NCI-H1417 (cell line): Measurements from ENCODE around the gene WDFY1.
"Not testable (repeated sequence)": the region's sequence is repeated elsewhere in the genome, so short reads cannot be mapped to it uniquely, and the experiment has no call there.

Experiments
- DNase-seq, 3 experiments: peaks; one replicate each; lab custom pipeline; 2025; lab: John Stamatoyannopoulos, UW

The WDFY1 gene

DNA sequence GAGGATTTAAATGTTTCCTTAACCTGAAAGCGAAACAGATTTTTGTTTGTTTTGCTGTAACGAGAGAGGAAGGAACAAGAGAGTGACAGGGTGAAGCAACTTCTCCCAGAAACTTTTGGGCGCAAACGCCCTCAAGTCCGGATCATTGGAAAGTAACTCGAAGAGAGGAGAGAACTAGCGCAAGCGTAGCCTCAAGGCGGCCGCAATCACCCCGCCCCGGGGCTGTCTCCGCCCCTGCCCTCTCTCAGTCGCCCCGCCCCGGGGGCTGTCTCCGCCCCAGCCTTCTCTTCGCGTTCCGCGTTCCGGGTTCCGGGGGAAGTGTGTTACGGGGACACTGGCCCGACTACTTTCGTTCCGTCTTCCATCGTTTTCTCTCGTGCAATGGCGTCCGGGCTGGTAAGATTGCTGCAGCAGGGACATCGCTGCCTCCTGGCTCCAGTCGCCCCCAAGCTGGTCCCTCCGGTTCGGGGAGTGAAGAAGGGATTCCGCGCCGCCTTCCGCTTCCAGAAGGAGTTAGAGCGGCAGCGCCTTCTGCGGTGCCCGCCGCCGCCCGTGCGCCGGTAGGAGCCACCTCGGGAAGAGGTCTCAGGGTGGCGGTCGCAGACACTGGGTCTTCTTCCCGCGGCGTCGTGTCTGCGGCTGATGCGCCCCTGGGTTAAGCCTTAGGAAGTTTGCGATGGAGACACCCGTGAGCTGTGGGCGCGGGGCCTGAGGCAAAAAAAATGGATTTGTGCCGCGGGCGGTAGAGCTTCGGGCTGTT is 12.1 kb upstream of the WDFY1 start, which contains the start of gene MRPL44:
TSS of gene MRPL44 (plus strand) at position 372 of the 760 bp plus-strand sequence. CDS start at position 382, 10 bp downstream.
- DNase-seq = peak; percentile 90 to 96 (median 94)

DNA sequence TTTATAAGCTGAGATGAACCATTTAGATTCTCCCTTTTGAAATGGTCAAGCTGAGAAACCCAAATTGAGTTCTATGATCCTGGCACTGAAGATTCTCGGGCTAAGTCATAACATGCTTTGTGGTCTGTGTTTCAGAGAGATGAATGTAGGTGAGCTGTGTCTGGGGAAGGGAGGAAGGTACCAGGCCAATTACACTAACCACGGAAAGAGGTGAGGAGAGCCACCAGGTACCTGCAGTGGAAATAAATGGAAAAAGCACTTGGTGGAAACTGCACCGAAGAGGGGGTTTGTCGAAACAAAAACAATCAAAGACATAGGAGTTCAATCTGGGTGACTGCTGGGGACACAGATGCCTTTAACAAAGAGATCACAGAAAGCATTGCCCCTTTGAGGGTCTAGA is 11.2 kb upstream of the WDFY1 start:
- no peak for DNase-seq

DNA sequence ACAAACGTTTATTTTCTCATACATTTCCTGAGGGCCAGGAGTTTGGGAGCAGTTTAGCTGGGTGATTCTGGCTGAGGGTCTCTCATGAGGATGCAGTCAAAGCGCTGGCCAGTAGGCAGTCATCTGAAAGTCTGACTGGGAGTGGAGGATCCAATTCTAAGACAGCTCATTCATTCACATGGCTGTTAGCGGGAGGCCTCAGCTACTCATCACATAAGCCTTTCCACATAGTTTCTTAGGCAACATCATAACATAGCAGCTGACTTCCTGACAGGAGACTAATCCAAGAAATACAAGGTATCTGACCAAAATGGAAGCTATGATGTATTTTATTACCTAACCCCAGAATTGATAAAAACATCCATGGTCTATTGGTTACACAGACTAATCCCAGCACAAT is 9.3 kb upstream of the WDFY1 start:
- no peak for DNase-seq

DNA sequence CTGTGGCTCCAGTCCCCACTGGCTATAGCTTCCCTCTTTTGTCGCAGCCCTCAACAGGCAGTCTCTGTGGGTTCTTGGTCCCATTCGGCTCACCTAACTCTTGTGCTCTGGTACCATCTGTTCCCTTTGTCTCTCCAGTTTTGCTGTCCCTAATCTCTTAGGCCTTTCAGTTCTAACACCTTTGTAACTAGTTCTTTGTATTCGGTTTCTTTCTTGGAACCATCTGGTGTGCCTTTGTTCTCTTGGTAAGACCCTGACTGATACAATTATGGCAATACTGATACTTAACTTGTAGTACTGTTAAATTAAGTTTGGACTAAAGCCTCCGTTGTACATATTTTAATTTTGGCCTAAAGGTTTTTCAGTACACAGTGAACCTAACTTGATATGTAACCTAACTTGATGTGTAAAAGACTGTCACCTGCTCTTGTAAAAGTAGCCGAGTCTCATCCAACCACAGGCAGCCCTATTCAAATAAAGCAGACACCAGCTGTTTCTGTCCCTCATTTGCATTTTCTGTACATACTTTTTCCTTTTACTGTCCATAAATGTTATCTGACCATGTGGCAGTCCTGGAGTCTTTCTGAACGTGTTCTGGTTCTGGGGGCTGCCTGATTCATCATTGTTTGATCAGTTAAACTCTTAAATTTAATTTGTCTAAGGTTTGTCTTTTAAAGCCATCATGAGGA is 7.3 kb upstream of the WDFY1 start:
- no peak for DNase-seq

DNA sequence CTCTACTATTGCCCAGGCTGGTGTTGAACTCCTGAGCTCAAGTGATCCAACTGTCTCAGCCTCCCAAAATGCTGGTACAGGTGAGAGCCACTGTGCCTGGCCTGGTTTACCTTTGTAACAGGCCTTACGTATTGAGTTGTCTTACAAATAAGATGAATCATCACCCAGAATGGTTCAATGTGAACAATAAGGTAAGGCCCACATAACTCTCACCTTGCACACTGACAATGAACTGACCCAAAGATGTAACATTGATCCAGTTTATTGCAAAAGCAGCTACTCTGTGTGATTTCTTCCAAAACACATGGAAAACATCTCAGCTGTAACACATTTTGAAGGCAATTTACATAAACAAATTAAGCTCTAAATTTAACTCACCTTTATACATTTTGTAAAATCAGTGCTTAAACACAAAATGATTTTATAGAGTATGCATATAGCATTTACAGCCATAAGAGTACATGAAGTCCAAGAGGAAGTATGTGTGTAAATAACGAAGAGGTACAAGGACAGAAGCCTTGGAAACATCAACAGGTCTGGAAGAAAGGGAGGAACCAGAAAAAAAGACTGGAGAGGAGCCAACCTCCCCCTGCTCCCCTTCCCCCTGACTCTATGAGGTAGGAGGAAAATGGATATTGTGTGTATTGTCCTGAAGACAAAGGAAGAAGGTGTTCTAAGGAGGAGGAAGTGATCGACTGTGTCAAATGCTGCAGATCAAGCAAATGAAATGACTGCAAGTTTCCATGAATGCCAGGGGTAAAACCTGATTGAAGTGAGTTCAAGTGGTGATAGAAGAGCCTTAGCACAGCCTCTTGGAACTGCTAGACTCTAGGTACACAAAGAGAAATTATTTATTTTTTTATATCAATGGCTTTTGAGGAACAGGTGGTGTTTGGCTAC is 5.6 kb upstream of the WDFY1 start:
- peak in 1 of 3 experiments; percentile 39 for DNase-seq

DNA sequence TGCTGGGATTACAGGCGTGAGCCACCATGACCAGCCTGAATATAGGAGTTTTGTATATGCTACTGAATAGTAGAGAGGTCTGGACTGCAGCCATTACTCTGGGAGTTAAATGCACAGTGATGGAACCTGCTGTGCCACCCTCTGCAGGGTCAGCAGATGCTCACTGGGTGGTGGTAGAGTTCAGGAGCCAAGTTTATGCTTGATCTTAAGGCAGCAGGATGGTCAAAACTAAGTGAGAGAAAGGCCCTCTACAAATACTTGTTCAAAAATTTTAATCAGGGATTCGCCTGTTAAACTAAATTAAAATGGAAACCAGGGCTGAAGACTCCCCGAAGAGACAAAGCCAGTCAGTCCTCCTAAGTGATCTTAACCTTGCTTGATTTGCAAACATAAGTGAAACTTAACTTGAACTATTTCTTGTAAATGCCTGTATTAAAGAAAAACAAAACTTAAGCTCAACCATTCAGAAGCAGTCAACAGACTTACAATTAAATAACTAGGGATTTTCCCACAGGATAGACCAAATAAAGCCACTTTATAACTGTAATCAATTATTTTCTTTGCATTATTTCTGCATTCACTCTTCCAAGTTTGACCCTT is 4.2 kb upstream of the WDFY1 start:
- no peak for DNase-seq

DNA sequence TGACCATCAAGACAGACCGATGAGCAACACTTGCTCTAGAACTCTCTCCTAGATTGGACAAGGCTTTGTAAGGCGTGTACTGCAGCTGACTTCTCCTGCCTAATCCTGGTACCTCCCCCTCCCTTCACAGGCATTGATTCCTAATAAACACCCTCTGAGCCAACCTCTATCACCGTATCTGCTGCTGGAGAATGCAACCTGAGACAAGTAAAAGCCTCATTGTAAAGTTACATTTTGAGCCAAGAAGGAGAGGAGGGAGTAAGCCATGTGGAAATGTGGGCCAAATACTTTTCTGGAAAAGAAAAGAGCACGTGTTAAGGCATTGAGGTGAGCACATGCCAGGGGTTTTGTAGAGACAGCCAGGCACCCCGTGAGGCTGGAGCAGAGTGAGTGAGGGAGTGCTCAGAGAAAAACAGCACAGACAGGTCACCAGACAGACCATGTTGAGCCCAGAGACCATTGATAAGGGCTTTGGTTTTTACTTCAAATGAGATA is 2.6 kb upstream of the WDFY1 start:
- DNase-seq = no peak

DNA sequence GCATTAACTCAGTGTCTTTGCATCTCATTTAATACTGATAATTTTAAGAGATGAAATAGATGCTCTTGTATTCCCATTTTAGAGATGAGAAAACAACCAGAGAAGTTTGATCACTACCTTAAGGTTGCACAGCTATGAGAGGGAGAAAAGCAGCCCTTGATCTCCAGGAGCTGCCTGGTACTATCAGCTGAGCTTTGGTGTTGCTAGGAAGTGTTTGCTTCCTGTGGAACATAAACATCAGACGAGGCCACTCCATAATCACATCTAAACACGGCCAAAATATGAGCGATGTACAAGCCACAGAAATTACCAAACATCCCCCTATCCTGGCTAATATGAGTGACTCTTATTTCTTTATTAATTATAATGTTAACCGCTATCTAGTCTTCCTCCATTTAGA is 620 bp upstream of the WDFY1 start:
- no peak for DNase-seq

DNA sequence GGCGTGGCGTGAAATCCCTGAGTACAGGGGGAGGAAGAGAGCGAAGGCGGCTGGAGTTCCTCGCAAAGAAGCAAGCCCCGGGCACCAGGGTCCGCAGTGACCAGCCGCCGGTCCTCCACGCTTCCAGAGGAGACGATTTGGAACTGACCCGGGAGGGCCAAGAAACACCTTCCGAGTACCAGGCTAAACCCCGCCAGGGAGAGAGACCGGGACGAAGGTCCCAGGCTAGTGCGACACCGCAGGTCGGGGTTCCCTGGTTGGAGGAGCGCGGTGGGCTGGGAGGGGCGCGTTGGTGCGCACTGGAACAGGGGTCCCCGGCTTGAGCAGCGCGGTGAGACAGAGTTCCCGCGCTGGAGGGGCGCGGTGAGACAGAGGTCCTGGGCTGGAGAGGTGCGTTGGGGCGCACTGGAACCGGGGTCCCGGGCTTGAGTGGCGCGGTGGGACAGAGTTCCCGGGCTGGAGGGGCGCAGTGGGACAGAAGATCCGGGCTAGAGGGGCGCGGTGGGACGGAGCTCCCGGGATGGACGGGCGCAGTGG is 901 bp downstream of the WDFY1 start:
- peak in 2 of 3 experiments; percentile 46 to 62 for DNase-seq

DNA sequence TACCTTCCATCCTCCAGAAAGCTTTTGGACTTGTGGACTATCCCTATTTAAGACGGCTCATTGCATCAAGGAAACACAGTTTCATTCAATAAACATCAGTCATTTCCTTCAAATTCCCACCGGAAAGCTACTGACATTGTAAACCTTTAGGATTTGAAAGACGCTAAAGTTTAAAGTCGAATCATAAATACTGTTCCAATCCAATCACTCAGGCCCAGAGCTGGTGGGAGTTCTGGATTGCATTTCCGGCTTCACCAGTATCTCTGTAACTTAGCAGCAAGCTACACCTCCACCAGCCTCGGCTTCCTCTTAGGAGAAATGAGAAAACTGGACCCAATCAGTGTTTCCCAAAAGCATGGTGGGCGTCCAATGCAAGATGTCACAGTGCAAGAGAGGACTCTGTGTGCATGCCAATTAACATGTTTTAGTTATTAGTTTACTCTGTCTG is 1.6 kb downstream of the WDFY1 start:
- DNase-seq = no peak

DNA sequence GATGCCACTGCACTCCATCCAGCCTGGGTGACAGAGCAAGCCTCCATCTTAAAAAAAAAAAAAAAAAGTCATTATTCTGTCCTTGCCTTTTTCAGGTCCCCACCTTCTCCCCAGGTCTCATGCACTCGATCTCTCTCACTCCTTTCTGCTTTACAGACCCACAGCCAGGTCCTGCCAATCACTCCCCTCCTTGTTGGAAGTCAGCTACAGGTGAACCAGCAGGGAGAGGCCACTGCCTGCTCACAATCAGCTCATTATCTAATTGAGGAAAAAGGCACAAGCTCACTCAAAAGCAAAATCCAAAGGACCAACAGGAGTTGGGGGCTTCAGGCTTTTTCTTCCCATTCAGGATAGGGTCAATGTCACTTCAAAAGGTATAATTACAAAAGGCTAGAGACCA is 2.0 kb downstream of the WDFY1 start:
- no peak for DNase-seq

DNA sequence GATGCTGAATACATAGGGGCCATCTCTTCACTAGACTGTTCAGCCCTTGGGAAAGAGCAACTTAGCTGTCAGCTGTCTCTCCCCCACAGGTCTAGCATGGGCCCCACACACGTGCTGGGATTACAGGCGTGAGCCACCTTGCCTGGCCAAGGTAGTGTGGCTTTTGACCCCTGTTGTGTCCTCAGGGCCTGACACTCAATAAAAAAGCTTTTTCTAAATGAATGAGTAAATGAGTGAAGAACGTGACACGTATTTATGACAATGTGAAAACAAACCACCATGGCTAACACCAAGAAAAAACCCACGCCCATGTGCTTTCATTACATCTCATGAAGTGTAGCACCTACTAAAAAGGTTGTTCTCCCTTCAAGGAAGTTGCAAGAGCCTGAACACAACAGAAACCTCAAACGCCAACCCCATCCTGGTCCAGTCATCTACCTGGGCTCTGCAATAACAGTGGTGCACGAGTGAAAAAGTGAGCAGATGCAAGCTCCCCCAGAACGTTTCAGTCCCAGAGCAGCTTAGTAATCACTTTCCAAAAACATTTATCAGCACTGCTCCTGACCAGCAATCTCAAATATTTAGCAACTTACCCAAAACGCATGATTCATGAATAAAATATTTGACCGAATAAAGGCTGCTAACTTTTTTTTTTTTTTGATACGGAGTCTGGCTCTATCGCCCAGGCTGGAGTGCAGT is 3.4 kb downstream of the WDFY1 start:
- no peak for DNase-seq

DNA sequence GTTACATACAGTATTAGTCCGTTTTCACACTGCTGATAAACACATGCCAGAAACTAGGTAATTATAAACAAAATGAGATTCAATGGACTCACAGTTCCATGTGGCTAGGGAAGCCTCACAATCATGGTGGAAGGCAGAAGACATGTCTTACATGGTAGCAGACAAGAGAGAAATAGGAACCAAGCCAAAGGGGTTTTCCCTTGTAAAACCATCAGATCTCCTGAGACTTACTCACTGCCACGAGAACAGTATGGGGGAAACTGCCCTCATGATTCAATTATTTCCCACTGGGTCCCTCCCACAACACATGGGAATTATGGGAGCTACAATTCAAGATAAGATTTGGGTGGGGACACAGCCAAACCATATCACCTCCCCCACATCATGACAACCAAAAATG is 5.7 kb downstream of the WDFY1 start:
- not testable (repeated sequence) for DNase-seq

DNA sequence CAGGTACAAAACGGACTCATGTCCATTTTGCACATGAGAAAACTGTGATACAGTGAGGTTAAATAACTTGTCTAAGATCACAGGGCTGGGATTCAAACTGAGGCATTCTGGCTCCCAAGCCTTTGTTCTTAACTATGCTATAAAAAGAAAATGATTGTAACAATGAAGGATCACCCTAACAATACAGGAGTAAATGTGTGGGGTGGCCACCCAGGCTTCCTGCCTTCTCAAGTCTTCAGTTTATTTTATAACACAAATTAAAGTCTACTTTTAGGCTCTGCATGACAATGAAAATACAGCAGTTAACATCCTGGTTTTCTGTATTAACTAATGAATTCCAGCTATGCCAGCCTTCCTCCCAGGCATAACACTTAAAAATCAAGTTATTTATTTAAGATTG is 7.6 kb downstream of the WDFY1 start:
- DNase-seq = no peak

DNA sequence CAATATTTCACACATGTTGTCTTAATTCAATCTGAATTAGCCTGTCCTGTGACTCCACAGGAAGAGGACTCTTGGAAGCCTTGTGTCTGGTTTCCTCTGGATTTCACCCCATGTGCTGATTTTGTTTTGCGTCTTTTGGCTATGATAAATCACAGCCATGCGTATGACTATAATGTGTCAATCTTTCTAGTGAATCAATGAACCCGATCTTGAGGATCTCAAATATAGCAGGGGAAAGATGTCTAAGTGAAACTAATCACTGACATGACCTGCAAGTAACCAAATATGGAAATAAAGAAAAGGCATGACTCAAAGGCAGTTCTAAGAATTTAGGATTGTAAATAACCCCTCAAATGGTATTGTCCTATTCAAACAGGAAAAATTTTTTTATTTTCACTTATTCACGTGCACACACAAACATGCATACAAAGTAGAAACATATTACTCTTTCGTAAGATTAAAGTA is 8.2 kb downstream of the WDFY1 start:
- DNase-seq = no peak

DNA sequence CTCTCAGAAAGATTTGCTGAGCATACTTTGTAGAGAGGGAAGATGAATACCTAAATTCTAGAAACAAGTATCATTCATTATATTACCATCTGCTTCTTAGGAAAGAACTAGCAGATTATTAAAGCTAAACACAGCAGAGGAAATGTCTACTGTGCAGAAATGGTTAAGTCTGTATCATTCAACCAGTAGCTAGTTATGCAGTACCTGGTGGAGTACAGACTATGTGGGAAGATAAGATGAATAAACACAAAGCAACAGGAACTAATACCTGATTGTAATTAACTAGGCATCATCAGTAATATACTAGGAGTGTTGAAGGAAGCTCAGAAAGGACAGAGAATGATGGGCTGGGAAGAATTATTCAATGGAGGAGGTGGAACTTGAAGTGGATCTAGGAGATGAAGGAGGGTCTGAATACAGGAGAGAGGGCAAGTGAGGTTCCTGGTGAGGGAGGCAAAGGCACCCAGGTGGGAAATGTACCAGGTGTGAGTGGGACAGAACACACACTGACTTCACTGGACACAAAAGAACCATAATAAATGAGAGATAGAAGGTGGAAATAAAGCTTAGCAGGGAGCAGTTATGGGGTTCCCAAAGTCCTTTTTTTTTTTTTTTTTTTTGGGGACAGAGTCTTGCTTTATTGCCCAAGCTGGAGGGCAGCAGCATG is 9.5 kb downstream of the WDFY1 start:
- no peak for DNase-seq

DNA sequence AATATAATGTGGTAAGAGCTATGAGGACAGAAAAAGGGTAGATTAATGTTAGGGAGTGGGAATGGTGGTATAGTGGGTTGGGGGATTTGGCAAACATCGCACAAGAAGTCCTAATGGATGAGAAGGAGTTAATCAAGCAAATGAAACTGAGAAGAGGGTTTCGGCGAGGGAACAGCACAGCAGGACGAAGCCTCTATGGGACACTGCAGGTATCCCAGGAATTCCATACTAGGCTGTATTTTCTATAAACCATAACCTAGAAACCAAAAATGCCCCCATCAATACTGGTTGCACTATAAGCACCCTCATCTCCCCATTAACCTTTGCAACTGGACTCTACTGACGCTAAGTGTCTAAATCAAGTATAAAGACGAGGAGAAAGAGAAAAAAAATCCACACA is 10.3 kb downstream of the WDFY1 start:
- no peak for DNase-seq

DNA sequence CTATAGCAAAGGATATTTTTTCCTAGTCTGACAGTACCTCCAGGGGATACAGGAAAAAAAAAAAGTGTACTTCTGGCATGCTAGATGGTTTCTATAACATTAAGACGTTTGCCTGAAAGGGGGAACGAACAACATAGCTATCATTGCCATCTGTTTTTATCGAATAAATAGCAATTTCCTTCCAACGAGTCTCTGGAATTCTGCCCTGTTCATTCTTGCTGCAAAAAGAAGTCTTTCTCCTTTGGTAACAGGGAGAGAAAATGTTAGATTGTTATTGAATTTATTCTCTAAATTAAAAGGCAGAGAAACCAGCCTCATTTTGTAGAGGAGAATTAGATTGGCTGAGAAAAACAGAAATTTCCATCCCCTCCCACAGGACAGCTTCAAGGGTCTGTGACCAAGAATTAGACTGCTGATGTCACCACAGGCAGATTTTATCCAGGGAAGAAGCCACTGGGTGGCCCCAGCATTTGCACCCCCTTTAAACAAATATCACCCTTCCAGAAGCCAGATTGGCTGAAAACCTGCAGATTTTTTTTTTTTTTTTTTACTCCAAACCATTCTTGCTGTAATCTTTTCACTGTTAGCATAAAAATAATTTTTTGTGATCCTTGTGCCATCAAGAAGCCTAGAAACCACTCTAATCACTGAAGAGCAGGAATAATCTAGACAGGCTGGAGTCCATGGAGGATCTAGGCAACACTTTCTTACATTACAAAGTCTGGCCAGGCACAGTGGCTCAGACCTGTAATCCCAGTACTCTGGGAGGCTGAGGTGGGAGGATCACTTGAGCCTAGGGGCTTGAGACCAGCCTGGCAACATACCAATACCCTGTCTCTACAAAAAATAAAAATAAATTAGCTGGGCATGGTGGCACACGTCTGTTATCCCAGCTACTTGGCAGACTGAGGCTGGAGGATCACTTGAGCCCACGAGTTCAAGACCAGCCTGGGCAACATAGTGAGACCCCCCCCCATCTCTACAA is 12.0 kb downstream of the WDFY1 start:
- no peak for DNase-seq
